Lung (tissue), 12 donors: ENCODE measurements around the gene MICAL2. TPM values are rescaled to one million over a fixed set of nuclear protein-coding genes. Genes with fewer than 3 reads are reported as not detected.

Experiments
- ATAC-seq: fragments of 200-7000 bp; cut with Tn5 transposase; one replicate; pipeline ENCODE4 v1.9.1; 2020; ENCODE audit warnings: moderate number of reproducible peaks; ENCODE audit not compliant: insufficient read depth, low FRiP score
- DNase-seq, 3 donors: peaks; one replicate each; pipeline ENCODE4 v3.0.0-alpha.2; 2013 to 2017
- H3K27ac ChIP-seq, 2 donors: one replicate each; pipeline ENCODE4 v1.5.1; 2013; ENCODE audit warnings: mild to moderate bottlenecking in 2 of 2, moderate library complexity in 2 of 2, control low read depth in 1 of 2, inconsistent platforms in 1 of 2, low read depth in 1 of 2, low read length in 1 of 2
- H3K27me3 ChIP-seq, 3 donors: one replicate each; pipeline ENCODE4 v1.5.1; 2013; ENCODE audit warnings: low read length in 2 of 3; ENCODE audit not compliant: control insufficient read depth in 3 of 3, insufficient read depth in 3 of 3
- H3K36me3 ChIP-seq, 4 donors: one replicate each; pipeline ENCODE4 v1.5.1; 2013; ENCODE audit warnings: low read length in 4 of 4, mild to moderate bottlenecking in 1 of 4, moderate library complexity in 1 of 4; ENCODE audit not compliant: control insufficient read depth in 4 of 4, insufficient read depth in 4 of 4
- H3K4me1 ChIP-seq, 5 donors: one replicate each; pipeline ENCODE4 v1.5.1; 2013; ENCODE audit warnings: low read length in 5 of 5, mild to moderate bottlenecking in 2 of 5, moderate library complexity in 1 of 5; ENCODE audit not compliant: control insufficient read depth in 5 of 5, insufficient read depth in 5 of 5
- H3K4me3 ChIP-seq: one replicate; pipeline ENCODE4 v1.5.1; 2013; ENCODE audit warnings: mild to moderate bottlenecking, control low read depth, moderate library complexity
- H3K9ac ChIP-seq, 2 donors: one replicate each; pipeline ENCODE4 v1.5.1; 2013; ENCODE audit warnings: low read length in 2 of 2, control low read depth in 1 of 2; ENCODE audit not compliant: insufficient read depth in 1 of 2
- H3K9me3 ChIP-seq, 4 donors: one replicate each; pipeline ENCODE4 v1.5.1; 2013; ENCODE audit warnings: low read length in 3 of 4, mild to moderate bottlenecking in 1 of 4, moderate library complexity in 1 of 4; ENCODE audit not compliant: control insufficient read depth in 4 of 4, insufficient read depth in 3 of 4
- CTCF ChIP-seq: IDR thresholded peaks from 2 replicates; pipeline ENCODE4 v1.5.1; 2012; ENCODE audit warnings: mild to moderate bottlenecking; ENCODE audit errors: control extremely low read depth, extremely low read depth
- WGBS, 2 donors: extraction: QIAGEN DNeasy Blood & Tissue Kit; methylation state at CpG; one replicate each; pipeline ENCODE4 v1.1.7; 2013; 5-methylcytosine and 5-hydroxymethylcytosine counted together
- polyA plus RNA-seq, 2 donors: library from polyadenylated mRNA; stranded (reverse); fragments of 200-250 nt; gene quantifications; one replicate each; pipeline ENCODE4 v1.2.1, GENCODE V29; 2013
- total RNA-seq, 2 donors: library from RNA; depleted of rRNA in 1 of 2; stranded (reverse); fragments of >200 nt in 1 of 2; gene quantifications; one replicate each; pipeline ENCODE4 v1.2.1, GENCODE V29; 2014 to 2021
- donor health status: control.
- donor health status: control.
- donor health status: Bipolar disorder and iron deficiency.
- donor health status: healthy.
- donor health status: DM: yes; HTN: yes; CAD: no.

The MICAL2 gene
- total and polyA plus RNA-seq, 4 donors, result 38.2 to 218 (median 99.6) TPM

- Histone ChIP-seq H3K4me3 (no peak overlapping the region), H3K36me3 (peaks cover 0 to 24% (median 3%) of the 10 kb centered on the region in 4 donors), H3K27me3 (no peaks in the 10 kb centered on the region), H3K27ac (peak overlapping the region in 1 of 2 donors; percentile 13), H3K9ac (no peak overlapping the region), H3K4me1 (peaks cover 0 to 3% (median 0%) of the 10 kb centered on the region in 5 donors), H3K9me3 (peaks cover 0 to 5% (median 0%) of the 10 kb centered on the region in 4 donors)
- 78 to 80% methylated on average over 11 of the region's 11 CpGs for WGBS, 2 donors
- TF ChIP-seq CTCF, result no peak
- DNase-seq (no peak), ATAC-seq (no peak)
These were observed 152.8 kb downstream of the MICAL2 start for GRCh38 chr11:12263141-12263693.

- ATAC-seq (no peak), DNase-seq (no peak)
- no peak overlapping the region for H3K4me3 ChIP-seq
- H3K36me3 ChIP-seq, result peaks cover 0 to 20% (median 0%) of the 10 kb centered on the region in 4 donors
- TF ChIP-seq CTCF, result no peak
- no peak overlapping the region for H3K9ac ChIP-seq
- WGBS, 2 donors, result 79 to 83% methylated on average over 3 of the region's 3 CpGs
- H3K27ac ChIP-seq, result no peak overlapping the region
- H3K4me1 ChIP-seq, result peaks cover 0 to 12% (median 4%) of the 10 kb centered on the region in 5 donors
- H3K9me3 ChIP-seq, result peaks cover 0 to 5% (median 0%) of the 10 kb centered on the region in 4 donors
- H3K27me3 ChIP-seq, result no peaks in the 10 kb centered on the region
These were observed 154.0 kb downstream of the MICAL2 start for GRCh38 chr11:12264361-12264760.

GRCh38 chr11:12266132-12266531 is 155.7 kb downstream of the MICAL2 start:
- Histone ChIP-seq H3K9me3 (no peaks in the 10 kb centered on the region), H3K36me3 (peaks cover 0 to 11% (median 0%) of the 10 kb centered on the region in 4 donors), H3K4me1 (peaks cover 0 to 27% (median 11%) of the 10 kb centered on the region in 5 donors), H3K4me3 (no peak overlapping the region), H3K27ac (no peak overlapping the region), H3K9ac (no peak overlapping the region), H3K27me3 (no peaks in the 10 kb centered on the region)
- WGBS, 2 donors, result 80 to 96% methylated on average over 1 of the region's 1 CpG
- no peak for TF ChIP-seq CTCF
- ATAC-seq, result no peak
- no peak for DNase-seq

DNA sequence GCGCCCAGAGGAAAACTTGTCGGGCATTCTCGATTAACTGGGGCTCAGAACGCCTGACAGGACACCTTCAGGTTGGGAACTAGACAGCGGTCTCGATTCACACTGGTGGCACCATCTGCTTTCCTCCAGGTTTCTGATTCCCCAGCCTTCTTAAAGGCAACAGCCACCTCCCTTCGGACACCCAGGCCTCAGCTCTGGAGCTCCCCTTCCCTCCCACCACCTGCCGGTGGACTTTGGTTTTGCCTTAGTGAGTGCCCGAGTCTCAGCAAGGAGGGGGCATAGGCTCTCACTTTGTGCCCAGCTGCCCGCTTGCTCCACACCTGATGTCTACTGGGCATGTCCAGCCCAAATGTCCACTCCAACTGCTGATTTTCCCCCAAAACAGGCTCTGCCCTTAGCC is 156.6 kb downstream of the MICAL2 start:
- no peak for DNase-seq

More for the DNA sequence above, 156.6 kb downstream of the MICAL2 start:
- ATAC-seq, result no peak
- H3K36me3 ChIP-seq, result peaks cover 0 to 5% (median 0%) of the 10 kb centered on the region in 4 donors
- 95 to 99% methylated on average over 10 of the region's 10 CpGs for WGBS, 2 donors
- no peaks in the 10 kb centered on the region for H3K27me3 ChIP-seq
- no peaks in the 10 kb centered on the region for H3K9me3 ChIP-seq
- H3K9ac ChIP-seq, result no peak overlapping the region
- H3K27ac ChIP-seq, result no peak overlapping the region
- H3K4me3 ChIP-seq, result no peak overlapping the region
- H3K4me1 ChIP-seq, result peaks cover 0 to 27% (median 11%) of the 10 kb centered on the region in 5 donors
- TF ChIP-seq CTCF, result no peak
